ENCODE data around the gene CDC42BPG.

The CDC42BPG gene, protein sequence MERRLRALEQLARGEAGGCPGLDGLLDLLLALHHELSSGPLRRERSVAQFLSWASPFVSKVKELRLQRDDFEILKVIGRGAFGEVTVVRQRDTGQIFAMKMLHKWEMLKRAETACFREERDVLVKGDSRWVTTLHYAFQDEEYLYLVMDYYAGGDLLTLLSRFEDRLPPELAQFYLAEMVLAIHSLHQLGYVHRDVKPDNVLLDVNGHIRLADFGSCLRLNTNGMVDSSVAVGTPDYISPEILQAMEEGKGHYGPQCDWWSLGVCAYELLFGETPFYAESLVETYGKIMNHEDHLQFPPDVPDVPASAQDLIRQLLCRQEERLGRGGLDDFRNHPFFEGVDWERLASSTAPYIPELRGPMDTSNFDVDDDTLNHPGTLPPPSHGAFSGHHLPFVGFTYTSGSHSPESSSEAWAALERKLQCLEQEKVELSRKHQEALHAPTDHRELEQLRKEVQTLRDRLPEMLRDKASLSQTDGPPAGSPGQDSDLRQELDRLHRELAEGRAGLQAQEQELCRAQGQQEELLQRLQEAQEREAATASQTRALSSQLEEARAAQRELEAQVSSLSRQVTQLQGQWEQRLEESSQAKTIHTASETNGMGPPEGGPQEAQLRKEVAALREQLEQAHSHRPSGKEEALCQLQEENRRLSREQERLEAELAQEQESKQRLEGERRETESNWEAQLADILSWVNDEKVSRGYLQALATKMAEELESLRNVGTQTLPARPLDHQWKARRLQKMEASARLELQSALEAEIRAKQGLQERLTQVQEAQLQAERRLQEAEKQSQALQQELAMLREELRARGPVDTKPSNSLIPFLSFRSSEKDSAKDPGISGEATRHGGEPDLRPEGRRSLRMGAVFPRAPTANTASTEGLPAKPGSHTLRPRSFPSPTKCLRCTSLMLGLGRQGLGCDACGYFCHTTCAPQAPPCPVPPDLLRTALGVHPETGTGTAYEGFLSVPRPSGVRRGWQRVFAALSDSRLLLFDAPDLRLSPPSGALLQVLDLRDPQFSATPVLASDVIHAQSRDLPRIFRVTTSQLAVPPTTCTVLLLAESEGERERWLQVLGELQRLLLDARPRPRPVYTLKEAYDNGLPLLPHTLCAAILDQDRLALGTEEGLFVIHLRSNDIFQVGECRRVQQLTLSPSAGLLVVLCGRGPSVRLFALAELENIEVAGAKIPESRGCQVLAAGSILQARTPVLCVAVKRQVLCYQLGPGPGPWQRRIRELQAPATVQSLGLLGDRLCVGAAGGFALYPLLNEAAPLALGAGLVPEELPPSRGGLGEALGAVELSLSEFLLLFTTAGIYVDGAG (N-terminal part only)

DNA sequence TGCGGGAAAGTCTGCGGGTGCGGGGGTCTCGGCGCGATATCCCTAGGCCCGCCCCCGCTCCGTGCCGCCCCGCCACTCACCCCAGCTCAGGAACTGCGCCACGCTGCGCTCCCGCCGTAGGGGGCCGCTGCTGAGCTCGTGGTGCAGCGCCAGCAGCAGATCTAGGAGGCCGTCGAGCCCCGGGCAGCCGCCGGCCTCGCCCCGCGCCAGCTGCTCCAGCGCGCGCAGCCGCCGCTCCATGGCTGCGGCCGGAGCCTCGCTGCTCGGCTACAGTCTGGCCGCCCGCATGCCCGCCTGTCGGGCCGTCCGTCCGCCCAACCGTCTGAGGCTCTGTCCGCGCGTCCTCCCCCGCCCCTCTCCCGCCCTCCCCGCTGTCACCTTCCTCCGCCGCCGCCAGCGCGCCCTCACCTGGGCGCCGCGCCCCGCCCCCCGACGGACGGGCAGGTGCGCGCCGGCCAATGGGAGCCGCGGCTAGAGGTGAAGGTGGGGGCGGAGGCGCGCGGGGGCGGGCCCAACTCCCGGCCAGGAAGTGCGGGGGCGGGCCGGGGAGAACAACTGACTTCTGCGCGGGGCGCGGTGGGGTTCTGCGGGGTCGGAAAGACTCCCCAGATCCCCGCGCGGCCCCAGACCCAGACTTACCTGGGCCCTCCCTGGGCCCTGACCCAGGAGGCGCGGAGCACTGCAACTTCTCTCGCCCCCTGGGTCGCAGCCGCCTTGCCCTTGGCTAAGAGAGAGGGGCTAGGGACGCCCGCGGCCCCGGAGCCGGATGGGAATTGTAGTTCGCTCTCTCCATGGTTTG lies at the start of gene CDC42BPG:
Gene CDC42BPG, minus strand, starts transcription at position 324 of the 799 bp plus-strand sequence. Its CDS starts 84 bp downstream, at position 240.
- peak; percentile 43 for DNase-seq

DNA sequence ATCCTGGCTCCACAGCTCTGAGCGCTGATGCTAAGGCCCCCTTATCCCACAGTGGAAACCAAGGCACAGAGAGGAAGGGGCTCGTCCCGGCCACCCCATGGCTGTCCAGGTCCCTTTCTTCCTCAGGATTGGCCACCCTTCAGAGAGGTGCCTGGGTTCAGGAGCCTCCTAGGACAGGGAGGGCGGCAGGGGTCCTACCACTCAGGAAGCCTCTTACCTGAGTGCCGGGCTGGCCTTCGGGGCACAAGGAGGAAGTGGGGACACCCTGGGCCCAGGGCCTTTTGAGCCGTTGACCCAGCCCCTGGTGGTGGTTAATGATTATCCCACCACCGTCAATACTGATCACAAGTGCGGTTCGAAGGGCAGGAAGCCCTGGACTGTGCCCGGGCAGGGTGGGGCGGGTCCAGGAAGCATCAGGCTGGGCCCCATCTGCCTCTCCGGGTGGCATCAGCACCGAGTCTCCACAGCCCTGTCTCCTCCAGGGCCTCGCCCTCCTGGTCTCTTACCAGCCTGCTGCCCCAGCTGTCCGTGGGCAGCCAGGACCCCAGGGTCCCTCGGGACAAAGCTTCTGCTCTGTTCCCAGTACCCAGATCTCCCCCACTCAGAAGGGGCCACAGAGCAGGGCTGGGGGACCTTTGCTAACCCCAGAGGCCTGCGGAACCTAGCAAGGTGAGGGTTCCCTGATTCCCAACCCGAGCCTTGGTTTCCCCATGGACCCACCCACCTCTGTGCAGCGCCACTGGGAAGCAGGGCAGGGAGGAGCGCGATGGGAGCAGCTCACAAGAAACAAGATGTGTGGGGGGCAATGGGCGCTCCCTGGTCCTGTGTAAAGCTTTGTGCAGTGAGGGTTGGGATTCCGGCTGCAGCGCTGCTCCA lies 49.0 kb upstream of the CDC42BPG start:
- no peak for DNase-seq

DNA sequence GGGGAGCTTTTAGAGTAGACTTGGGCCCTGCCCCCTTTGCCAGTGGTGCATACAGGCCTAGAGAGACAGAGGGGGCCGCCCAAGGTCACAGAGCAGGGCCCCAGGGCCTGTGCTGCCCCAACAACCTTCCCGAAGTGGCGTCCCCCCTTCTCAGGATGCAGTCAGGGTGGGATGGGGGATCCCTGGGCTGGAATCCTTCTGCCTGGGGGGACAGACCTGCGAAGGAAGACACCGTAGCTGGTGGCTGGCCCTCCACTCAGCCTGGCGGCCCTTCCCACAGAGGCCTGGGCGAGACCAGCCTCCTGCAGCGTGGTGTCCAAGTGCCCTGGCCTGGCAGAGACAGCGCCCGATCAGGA lies 48.4 kb upstream of the CDC42BPG start:
- DNase-seq = no peak

DNA sequence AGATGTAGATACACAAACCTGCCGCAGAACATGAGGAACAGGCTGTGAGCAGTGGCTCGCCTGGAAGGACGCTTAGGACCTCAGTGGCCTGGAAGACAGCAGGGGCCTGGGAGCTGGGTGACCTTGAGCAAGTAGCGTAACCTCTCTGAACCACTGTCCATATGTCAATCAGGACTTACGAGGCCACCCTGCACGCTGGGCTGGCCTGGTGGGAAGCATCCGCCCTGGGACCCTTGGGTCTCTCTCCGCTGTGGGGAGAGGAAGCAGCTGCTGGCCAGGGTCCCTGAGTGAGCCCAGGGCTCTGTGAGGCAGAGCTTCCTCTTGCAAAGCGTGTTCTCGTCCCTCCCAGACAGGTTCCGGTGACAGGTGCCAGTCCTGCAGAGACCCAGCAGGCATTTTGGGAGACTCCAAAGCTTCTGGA lies 48.0 kb upstream of the CDC42BPG start:
- no peak for DNase-seq

DNA sequence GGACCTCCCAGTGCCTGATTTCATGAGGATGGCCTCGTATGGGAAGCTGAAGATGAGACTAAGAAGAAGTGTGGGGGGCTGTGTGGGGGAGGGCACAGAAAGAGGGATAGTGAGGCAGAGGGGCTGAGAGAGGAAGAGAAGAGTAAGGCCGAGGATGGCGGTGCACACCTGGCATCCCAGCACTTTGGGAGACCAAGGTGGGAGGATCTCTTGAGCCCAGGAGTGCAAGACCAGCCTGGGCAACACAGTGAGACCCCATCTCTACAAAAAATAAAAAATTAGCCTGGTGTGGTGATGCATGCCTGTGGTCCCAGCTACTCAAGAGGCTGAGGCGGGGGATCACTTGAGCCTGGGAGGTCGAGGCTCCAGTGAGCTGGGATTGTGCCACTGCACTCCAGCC lies 47.4 kb upstream of the CDC42BPG start:
- no peak for DNase-seq

DNA sequence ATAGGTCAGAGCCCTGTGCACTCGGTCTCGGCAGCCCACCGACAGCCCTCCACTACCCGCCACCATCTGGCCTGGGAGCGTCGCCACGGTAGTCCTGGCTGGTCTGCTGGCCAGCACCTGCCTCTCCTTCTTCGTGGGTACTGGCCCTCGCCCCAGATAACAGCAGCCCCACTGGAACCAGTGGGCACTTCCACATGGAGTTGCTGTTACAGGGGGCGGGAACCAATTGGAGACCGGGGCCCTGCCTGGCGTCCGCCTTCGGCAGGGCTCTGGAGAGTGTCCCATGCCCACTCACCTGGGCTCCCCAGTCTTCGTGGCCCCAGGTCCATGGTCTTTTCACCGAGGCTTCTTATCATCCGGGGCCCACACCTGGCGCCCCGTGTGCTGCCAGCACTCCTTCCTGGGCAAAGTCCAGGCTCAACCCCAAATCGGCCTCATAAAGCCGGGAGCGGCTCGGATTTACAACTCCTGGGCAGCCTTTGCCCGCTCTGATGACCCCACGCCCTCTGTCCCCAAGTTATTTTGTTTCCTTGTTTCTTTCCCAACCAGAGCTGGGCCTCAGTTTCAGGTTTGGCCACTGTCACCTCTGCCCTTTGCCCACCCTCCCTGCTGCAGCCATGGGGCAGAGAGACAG lies 46.9 kb upstream of the CDC42BPG start:
- no peak for DNase-seq

DNA sequence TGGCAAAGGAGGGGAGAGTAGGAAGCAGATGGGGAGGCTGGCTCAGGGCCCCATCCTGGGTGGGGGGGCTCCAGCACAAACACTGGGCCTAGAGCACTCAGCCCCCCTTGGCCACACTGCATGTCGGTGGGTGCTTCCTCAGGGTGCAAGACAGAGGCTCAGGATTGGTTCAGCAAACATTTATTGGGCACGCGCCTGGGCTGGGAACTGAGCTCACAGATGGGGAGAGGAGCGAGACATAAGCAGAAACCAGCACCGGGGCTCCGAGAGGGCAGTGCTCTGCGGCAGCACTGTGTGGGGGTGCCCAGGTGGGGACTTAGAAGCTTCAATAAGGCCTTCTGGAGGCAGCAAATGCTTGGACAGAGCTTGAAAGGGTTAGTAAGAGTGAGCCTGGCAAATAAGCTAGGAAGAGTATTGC lies 46.1 kb upstream of the CDC42BPG start:
- DNase-seq = no peak

DNA sequence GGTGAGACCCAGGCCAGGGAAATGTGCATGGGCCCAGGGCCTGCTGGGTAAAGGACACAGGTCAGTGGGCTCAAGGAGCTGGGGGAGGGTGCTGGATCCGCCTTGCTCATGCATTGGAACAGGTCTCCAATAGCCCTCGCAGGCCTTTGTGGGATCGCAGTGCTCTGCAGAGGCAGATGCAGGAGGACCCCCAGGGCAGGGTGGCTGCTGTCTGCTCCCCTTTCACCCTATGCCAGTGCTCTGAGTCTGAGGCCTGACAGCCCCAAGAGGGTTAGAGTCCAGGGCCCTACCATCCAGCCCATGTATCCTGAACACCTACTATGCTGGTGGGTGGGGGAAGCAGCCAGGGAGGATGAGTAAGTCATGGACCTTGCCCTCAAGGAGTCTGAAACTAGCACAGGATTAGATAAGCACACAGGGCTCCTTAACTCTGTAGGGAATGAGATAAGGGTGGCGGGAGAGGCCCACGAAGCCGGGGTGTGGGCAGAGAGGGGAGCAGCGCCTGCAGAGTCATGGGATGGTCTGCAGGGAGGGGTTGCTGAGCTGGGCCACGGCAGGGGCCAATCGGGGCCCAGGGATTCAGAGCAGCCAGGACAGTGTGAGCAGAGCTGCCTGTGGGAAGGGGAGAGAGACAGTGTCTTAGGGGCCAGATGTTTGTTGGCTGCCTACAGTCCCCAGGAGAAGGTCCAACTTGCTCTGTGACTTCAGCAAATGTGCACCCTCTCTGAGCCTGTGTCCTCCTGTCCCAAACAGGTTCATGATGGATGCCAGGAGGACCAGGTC lies 44.5 kb upstream of the CDC42BPG start:
- DNase-seq = no peak

DNA sequence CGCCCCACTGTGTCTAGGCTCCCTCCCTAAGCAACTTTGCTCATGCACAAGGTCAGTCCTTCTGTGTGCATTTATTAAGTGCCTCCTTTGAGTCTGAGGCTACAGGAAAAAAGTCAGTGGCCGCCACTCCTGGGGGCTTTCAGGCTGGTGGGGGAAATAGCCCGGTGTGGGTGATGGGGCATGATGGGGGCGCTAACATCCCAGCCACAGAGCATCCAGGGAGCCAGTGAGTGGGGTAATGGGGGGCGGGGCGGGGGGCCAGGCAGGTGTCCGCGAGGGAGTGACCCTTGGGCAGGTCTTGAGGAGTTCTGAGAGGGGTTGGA lies 43.9 kb upstream of the CDC42BPG start:
- no peak for DNase-seq

DNA sequence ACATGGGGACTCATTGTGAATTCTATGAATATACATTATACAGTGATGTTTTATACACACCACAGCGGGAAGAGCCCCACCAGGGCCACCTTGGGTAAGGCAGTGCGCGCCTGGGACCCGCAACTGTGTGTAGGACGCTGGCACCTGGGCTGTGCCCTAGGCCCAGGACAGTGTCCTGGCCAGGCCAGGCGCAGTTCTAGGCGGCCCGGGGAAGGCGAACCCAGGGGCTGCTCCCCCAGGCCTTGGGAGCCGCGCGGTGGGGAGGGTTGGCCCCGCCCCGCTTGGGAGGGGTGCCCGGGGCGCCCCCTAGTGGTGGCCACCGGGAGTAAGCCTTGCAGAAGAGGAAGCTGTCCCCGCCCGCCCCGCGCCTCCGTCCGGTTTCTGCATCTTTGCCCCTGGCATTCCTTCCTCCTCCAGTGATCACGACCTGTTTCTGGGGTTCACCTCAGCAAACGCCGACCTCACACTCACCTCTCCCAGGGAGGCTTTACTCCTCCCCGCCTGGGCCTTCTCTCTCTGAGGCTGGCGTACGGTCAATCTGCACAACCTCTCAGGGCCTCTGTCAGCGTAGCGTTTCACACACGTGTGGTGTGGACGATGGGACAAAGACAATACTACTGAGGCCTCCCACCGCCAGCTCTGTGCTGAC lies 43.4 kb upstream of the CDC42BPG start:
- DNase-seq = no peak

DNA sequence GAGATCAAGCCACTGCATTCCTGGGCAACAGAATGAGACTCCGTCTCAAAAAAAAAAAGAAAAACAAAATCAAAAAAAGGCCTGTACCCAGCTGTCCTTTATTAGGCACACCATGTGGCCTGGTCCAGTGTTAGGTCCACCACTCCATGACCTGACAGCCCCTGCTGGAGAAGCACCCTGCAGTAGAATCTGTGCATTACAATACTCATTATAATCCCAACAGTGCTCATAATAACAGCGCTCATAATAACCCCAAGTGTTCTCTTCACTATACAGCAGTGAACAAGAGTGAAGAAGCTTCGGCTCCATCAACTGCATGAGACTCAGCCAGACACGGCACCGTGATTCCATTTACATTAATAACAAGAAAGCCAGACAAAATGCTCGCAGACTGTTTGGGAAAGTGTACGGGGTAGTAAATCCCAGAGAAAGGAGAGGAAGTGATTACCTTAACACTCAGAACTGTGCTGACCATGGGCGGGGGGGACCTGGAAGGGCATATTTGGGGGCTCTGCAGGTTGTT lies 42.8 kb upstream of the CDC42BPG start:
- no peak for DNase-seq

DNA sequence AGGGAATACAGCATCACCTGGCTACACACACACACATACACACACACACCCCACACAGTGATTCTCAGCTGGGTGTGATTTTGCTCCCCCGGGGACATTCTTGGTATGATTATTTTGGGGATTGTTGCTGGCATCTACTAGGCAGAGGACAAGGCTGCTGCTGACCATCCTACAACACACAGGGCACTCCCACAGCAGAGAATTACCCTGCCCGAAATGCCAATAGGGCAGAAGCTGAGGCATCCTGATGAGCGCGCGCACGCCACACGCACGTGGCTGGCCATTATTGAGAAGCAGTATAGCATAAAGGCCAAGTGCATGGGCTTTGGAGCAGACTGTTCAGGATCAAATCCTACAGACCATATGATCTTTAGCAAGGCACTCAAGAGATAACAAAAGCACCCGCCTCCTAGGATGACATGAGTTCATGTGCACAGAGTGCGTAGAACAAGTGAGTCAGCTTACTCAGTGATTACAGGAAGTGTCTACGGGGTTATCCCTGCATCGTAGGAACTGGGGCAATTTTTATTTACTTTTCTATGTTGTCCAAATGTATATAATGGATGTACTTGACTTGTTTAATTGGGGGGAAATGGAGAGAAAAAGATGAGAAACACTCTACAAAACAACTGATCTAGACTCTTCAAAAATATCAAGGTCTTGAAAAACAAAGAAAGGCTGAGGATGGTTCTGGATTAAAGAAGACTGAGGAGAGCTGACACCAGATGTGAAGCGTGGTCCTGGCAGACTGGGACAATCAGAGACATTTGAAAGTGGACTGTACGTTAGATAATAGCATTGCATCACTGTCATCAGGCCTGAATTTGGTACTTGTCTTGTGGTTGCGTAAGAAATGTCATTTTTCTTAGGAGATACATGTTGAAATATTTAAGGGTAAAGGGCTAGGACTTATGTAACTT lies 41.2 kb upstream of the CDC42BPG start:
- DNase-seq = no peak

DNA sequence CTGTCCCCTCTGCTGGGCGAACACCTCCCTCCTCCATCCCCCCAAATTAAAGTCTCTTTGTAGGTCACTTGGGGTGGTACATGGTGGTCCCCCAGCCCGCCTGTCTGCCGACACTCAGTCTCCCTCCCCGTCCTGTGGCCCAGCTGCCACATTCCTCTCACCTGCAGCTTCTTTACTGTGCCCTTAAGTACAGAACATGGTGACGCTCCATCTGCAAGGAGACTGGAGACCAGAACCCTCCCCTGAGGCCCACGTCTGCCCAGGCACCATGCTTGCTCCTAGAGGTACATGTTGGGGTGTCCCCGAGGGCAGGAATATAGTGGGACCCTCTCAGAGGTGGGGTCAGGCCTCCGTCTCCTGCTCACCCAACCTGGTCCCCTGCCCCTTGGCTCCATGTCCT lies 39.6 kb upstream of the CDC42BPG start:
- DNase-seq = no peak

DNA sequence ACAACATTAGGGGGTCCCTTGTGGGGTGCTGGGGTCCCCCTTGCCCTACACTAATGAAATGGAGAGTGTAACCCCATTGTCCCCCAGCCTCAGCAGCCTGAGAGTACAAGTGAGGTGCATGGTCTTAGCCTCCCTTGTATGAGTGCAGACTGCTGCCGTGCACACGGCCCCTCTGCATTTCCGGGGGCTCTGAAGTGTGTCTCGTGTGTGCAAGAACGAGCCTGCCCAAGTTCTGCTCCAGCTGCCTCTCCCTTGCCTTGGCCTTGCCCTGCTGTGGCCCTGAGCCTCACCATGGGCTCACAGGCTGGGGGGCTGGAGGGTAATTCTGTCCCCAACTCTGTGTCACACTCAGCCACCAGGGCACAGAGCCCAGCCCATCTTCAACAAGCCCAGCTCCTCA lies 39.1 kb upstream of the CDC42BPG start:
- DNase-seq = no peak

DNA sequence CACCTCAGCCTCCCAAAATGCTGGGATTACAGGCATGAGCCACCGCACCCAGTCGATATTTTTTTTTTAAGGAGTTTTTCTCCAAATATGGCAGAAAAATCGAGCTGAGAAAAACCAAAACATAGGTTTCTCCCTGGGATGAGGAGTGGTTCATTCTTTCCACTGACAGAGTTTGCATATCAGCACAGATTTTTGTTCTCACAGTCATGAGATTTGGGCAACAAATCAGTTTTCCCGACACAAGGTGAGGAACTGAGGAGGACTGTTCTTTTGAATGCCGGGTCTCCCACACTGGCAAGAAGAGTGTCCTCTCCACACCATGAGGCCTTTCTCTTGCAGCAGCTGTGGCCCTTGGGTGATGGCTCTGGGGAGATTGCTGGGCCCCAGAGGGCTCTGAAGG lies 37.8 kb upstream of the CDC42BPG start:
- DNase-seq = no peak

DNA sequence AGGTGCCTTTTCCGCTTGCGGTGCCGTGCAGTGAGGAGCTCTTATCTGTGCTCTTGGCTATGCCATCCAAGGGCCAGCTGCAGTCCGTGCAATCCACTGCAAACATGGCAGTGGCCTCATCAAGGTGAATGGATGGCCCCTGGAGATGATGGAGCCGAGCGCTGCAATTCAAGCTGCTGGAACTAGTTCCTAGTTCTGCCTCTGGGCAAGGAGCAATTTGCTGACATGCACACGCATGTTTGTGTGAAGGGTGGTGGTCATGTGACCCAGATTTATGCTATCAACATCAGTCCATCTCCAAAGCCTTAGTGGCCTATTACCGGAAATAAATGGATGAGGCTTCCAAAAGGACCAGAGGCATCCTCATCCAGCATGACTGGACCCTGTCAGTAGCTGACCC lies 37.0 kb upstream of the CDC42BPG start:
- DNase-seq = no peak

DNA sequence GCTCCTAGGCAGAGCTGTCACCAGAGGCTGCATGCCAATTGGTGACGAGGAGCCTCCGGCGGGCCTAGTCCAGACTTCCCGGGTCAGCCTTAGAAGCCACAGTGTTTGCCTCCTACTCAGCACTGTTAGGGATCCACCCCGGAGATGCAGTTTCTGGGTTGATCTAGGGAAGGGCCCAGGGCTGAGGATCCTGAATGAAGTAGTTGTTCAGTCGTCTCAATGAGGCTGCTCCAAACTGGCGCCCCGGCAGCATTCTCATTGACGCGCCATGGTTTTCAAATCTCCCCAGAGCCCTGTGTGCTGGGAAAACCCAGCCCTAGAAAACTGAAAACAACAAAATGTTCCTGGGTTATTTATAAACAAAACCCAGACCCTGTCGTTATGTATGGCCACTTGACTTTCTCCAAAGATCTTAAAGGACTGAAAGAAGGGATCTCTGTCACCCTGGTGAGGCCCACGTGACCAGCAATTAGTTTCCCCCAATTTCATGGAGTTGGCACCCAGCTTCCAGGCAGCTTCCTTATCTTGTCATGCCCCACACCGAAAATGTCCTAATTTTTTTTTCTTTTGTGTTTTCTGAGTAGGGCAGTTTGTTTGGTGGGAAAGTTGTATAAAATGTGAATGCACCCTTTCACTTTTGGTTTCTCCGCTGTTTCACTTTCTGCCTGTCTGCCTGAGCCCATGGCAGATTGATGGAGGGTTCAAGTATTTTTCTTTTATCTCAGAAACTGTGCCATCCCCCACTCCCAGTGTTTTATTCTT lies 36.0 kb upstream of the CDC42BPG start:
- no peak for DNase-seq

Data from NCI-H187 treated with DMSO at 0.1 percent for 48 hours (cell line).